Urothelium cell line (cell line): ENCODE results near the gene PES1.
"Not testable (repeated sequence)": the region's sequence is repeated elsewhere in the genome, so short reads cannot be mapped to it uniquely, and the experiment has no call there.

Experiments
- DNase-seq: peaks from one replicate; pipeline ENCODE4 v3.0.0; 2011; ENCODE audit warnings: low spot score, mixed read lengths
- FAIRE-seq: peaks from 2 replicates; lab custom pipeline; 2011; peaks lifted over from hg19 to GRCh38; lab: Jason Lieb, UNC

Gene PES1

GRCh38 chr22:30578481-30578880 lies 13.2 kb downstream of the PES1 start:
- FAIRE-seq, result no peak
- no peak for DNase-seq

- FAIRE-seq (no peak), DNase-seq (no peak)
These were observed 15.9 kb downstream of the PES1 start for GRCh38 chr22:30575859-30576258.

GRCh38 chr22:30574997-30575671 lies 16.6 kb downstream of the PES1 start:
- no peak for FAIRE-seq

GRCh38 chr22:30574095-30574981 lies 17.4 kb downstream of the PES1 start, which contains the start of gene GAL3ST1:
GAL3ST1 (minus strand) TSS chr22:30574665; CDS start chr22:30557392, 17,273 bp downstream.
- FAIRE-seq, result no peak
- DNase-seq, result no peak

More at GRCh38 chr22:30574997-30575671, 16.6 kb downstream of the PES1 start:
- DNase-seq, result no peak

GRCh38 chr22:30573594-30574094 lies 18.1 kb downstream of the PES1 start:
- peak; percentile 65 for FAIRE-seq
- no peak for DNase-seq

- DNase-seq (no peak), FAIRE-seq (no peak)
These were observed 18.7 kb downstream of the PES1 start for GRCh38 chr22:30572840-30573593.

GRCh38 chr22:30572210-30572609 lies 19.5 kb downstream of the PES1 start:
- DNase-seq (no peak), FAIRE-seq (no peak)

GRCh38 chr22:30569674-30570202 lies 22.0 kb downstream of the PES1 start:
- FAIRE-seq (no peak), DNase-seq (no peak)

GRCh38 chr22:30568137-30568805 lies 23.4 kb downstream of the PES1 start:
- DNase-seq, result no peak
- FAIRE-seq, result no peak

- not testable (repeated sequence) for FAIRE-seq, DNase-seq
These were observed 24.4 kb downstream of the PES1 start for GRCh38 chr22:30567277-30567676.

- no peak for DNase-seq
- peak; percentile 63 for FAIRE-seq
These were observed 25.6 kb downstream of the PES1 start for GRCh38 chr22:30566125-30566524.

- FAIRE-seq (no peak), DNase-seq (no peak)
These were observed 26.4 kb downstream of the PES1 start for GRCh38 chr22:30565341-30565740.

GRCh38 chr22:30564761-30565119 lies 27.0 kb downstream of the PES1 start:
- FAIRE-seq, result peak; percentile 20
- no peak for DNase-seq

GRCh38 chr22:30564045-30564760 lies 27.5 kb downstream of the PES1 start:
- peak; percentile 13 for FAIRE-seq
- DNase-seq, result no peak

- DNase-seq (no peak), FAIRE-seq (no peak)
These were observed 29.3 kb downstream of the PES1 start for GRCh38 chr22:30562366-30562765.

GRCh38 chr22:30561402-30562189 lies 30.1 kb downstream of the PES1 start:
- no peak for FAIRE-seq
- no peak for DNase-seq

- DNase-seq, result peak; percentile 41
- FAIRE-seq, result not testable (repeated sequence)
These were observed 31.0 kb downstream of the PES1 start for GRCh38 chr22:30560643-30561202.

- peak; percentile 82 for FAIRE-seq
These were observed 31.8 kb downstream of the PES1 start for GRCh38 chr22:30559889-30560288.

More at GRCh38 chr22:30559889-30560288, 31.8 kb downstream of the PES1 start:
- no peak for DNase-seq
